HG02884 (cell line): ENCODE measurements around the gene STEAP2.
A peak's percentile ranks its signal among the peaks of the same experiment; 100 is the strongest.
"Not testable (repeated sequence)": the region's sequence is repeated elsewhere in the genome, so short reads cannot be mapped to it uniquely, and the experiment has no call there.

Source experiments
- ATAC-seq: cut with Tn5 transposase; IDR thresholded peaks from one replicate; pipeline ENCODE4 v1.9.1; 2021; ENCODE audit warnings: mild to moderate bottlenecking, moderate library complexity; ENCODE audit not compliant: unreplicated experiment

STEAP2 gene

DNA sequence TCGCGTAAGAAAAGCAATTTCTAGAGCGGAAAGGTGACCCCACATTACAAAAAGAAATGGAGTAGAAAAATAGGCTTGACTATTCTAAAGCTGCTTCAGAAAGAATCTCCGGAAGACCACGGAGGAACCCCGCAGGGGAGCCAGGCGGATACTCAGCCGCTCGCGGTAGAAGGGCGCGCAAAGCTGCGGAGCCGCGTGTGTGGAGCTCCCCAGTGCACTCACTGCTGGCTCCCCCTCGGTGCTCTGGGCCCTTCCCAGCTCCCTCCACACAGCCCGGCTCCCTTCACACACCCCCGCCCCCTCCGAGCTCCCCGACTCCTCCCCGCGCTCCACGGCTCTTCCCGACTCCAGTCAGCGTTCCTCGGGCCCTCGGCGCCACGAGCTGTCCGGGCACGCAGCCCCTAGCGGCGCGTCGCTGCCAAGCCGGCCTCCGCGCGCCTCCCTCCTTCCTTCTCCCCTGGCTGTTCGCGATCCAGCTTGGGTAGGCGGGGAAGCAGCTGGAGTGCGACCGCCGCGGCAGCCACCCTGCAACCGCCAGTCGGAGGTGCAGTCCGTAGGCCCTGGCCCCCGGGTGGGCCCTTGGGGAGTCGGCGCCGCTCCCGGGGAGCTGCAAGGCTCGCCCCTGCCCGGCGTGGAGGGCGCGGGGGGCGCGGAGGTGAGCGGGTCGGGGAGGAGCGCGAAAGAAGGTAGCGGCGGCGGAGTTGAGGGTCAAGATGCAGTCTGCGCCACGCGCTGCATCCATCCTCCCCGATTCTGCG lies at the start of gene STEAP2:
Gene STEAP2 (plus strand): TSS at position 350 of the 758 bp plus-strand sequence. CDS start 13,343 bp downstream, outside the sequence.
- peak; percentile 95 for ATAC-seq

DNA sequence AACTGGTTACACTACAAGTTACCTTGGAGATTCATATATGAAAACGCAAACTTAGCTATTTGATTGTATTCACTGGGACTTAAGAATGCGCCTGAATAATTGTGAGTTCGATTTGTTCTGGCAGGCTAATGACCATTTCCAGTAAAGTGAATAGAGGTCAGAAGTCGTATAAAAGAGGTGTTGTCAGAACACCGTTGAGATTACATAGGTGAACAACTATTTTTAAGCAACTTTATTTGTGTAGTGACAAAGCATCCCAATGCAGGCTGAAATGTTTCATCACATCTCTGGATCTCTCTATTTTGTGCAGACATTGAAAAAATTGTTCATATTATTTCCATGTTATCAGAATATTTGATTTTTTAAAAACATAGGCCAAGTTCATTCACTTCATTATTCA lies 48.0 kb upstream of the STEAP2 start:
- ATAC-seq, result no peak

DNA sequence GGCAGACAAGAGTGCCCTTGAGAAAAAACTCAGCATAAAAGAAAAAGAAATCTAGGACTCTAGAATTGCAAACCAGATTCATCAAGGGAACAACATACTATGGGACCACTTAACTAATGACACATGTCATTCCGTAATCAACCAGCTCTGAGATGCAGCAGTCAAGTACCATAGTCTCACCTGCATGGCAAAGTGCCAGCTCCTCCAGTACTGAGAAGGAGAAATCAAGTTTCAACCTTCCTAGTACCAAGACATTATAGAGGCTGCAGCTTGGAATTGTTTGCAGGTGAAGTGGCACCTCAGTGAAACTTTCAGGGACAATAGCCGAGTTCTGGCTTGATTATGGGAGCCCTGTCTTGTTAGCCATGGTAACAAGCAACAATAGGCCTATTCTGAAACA lies 45.8 kb upstream of the STEAP2 start:
- no peak for ATAC-seq

DNA sequence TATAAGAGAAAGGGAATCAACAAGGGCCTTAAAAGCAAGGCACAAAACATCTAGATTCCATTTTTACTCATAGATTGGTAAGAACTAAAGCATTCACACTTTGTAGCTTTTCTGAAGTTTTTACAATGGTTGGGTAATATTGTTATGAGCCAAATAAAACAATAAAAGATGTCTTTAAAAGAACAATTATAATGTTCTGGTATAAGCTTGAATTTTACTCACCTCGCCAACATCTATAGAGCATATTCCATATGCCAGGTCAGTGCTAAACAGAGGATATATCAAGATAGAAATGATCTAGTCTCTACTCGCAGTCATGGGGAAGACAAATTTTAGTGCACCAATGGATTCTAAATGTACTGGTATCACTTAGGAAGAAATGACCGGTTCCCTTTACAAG lies 45.4 kb upstream of the STEAP2 start:
- no peak for ATAC-seq

DNA sequence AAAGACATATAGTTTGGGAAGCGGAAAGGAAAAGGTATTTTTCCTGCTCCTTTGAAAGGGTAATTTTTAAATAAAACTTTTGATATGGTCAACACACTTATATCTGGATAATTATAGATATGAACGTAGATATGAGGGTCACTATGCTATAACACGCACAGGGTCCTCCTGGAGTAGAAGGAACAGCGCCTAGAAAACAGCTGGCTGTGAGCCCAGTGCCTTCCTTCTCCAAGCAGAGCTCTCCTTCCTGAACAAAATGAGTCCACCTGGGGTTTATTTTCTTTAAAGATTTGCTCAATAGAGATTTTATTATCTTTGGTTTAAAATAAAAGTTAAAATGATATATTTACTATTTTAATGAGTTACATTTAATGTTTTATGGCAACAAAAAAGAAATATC lies 44.2 kb upstream of the STEAP2 start:
- no peak for ATAC-seq

DNA sequence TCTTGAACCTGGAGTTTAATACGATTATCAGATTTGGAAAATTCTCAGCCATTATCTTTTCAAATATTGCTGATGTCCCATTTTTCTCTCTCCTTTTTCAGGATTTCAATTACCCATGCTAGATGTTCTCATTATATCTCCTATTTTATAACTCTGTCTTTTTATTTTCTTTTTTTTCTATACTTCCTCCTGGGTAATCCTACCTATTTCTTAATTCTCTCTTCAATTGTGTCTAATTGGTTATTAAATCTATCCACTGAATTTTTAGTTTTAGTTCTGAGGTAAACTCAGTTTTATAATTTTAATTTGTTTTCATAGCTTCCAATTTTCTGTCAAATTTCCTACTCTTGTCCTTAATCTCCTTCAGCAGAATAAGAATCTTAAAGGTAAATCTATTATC lies 41.6 kb upstream of the STEAP2 start:
- no peak for ATAC-seq

DNA sequence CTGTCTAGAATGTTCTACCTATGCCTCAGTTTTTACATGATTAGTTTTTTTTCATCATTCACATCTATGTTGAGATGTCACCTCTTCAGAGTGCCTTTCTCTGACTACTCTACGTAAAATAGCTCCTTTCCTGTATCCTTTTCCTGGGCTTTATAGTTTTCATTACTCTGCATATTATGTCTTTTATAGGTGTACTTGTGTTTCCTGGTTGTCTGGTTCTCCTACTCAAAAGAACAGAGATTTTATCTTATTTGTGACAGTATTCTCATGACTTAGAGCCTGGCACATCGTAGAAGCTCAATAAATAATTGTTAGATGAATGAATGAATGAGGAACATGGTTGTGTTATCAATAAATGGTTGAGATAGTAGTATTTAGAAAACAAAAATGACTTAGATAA lies 39.4 kb upstream of the STEAP2 start:
- no peak for ATAC-seq

DNA sequence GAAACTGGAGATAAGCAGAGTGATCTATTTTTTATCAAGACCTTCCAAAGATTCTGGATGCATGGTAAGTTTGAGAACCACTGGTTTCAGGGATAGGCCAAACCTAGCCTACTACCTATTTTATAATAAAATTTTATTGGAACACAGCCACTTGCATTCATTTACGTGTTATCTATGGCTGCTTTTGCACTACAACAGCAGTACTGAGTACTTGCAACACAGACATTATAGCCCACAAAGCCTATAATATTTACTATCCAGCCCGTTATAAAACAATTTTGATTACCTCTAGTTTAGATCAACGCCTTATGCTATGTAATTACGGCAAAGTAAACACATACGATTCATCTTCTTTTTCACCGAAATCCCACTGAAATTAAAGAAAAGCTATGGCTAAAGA lies 38.9 kb upstream of the STEAP2 start:
- no peak for ATAC-seq

DNA sequence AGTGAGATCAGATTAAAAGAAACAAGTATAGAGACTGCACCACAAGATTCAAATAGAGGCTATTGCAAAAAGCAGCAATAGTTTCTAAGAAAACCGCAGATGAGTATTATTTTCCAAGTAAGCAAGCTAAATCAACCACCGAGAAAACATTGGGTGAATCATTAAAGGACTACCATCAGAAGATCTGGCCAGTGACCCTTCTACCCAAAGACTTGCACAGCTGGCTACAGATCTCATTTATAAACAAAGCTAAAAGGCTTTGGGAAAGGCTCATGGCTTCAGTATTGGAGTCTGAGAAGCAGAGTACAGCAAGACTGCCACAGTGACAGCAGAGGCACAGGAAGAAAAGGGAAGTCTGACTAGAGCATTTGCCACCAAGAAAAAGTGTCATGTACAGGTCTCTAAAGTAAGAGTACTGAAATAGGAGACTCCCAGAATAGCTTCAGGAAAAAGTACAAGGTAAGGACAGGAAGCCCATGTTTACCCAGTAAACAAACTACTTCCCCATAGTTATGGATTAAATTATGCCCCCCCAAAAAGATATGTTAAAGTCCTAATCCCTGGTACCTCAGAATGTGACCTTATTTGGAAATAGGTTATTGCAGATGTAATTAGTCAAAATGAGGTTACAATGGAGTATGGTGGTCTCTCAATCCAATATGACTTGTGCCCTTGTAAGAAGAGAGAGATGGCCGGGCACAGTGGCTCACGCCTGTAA lies 38.3 kb upstream of the STEAP2 start:
- ATAC-seq, result peak; percentile 69

DNA sequence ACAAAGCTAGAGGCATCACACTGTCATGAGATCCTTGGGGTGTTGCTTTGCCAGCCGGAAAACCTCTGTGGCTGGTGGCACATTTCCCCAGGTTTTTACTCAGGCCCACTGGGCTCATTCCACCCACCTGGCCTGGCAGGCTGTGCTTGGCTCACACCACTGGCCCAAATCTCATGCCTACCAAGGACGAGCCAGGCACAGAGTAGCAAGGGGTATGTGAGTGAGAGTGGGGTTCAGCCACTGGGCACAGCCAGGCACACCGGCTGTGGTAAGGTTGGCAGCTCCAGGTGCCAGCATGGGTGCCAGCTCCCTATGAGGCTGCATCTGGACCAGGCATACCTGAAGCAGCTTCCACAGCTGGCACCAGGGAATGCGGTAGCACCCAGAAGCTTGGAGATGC lies 35.9 kb upstream of the STEAP2 start:
- ATAC-seq, result no peak

DNA sequence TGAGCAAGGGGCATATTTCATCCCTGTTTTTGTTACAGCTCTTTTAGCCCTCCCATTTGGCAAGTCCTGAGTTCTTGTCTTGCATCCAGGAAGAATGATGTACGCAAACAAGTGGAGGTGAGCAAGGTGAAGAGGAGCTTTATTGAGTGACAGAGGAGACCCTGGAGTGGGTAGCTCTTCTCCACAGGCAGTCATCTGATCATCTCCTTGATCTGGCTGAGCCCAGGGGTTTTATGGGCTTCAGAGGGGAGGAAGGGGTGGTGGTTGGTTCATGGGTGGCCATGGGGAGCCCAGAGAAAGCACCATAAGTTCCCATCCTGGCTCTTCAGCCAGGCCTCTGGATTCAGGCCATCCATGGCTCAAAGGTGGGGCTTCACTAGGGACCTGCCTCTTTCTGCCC lies 35.3 kb upstream of the STEAP2 start:
- no peak for ATAC-seq

DNA sequence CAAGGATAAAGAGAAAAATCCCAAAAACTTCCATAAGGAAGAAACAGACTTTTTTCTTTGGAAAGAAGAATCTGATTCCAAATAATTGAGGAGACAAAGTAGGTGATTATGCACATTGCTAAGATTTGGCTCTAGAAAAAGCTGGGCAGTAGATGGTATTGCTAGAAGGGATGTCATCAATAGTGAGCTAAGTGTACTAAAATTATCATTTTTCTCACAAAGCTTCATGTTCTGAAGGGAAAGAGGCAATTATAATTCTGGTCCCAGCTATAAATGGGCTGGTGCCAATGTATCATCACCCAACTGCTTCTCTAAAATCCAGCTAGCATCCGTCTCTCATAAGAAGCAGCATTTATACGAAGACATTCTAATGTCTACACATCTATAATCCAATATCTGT lies 33.4 kb upstream of the STEAP2 start:
- ATAC-seq, result no peak

DNA sequence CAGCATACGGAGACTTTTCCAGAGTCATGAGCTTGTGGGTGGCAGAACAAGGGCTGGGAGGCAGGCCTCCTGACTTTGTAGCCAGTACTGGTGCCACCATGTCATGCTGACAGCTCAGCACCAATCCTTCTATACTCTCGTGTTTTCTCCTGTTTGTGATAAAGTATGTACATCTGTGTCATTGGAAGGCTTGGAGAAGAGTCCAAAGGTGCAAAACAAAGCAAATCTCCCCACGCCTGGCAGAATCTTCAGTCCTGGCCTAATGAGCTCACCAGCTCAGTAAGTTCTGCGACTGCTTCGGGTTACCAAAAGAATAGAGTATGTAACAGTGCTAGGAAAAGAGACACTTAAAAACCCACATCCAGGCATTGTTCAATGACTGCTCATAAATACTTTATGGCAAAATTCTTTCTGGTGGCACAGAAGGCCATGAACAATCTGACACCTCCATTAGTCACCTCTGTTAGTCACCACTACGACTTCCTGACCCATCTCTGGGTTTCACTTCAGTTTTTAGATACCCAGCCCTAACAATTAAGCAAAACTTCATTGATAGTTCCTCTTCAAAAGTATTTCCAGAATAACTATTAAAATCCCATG lies 32.8 kb upstream of the STEAP2 start:
- ATAC-seq, result peak; percentile 91

DNA sequence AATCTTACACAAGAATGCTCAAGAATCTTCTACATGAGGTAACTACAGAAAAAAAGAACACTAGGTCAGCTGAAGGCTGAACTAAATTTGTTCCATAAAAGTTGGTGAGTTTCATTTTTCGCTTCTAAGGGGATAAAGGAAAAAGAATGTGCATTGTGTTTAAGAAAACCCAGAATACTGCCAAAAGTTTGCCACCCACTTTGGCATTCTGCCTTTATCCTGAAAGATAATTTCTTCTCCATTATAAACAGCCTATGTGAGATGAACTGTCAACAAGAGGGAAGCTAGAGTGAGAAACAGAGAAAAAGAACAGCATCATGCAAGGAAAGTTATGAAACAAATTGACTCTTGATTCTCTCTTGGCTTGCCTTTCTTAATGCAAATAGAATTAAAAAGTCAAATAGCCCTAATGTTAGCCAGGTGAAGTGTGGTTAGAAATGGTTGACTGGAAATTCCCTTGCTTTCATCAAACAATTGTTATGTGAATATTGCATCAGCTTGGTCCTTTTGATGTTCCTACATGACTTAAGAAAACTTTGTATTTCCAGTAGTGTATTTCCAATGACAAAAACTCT lies 31.4 kb upstream of the STEAP2 start:
- ATAC-seq, result no peak

DNA sequence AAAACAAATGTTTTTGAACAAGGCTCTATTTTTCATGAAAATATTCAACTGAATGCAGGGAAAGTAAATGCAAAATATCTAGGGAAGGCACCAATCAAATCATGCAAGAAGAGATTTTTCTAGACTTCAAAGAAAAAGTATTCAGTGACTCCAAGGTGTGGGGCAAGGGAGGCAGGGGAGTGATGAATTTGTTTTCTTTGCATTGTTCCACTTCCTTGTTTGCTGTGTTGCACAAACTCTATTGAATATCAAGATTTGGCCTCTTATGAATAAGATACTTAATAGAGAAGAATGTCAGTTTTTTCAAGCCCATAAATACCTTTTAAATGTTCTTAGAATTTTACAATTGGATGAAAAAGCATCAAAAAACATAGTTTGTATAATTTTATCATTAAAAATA lies 30.9 kb upstream of the STEAP2 start:
- no peak for ATAC-seq

DNA sequence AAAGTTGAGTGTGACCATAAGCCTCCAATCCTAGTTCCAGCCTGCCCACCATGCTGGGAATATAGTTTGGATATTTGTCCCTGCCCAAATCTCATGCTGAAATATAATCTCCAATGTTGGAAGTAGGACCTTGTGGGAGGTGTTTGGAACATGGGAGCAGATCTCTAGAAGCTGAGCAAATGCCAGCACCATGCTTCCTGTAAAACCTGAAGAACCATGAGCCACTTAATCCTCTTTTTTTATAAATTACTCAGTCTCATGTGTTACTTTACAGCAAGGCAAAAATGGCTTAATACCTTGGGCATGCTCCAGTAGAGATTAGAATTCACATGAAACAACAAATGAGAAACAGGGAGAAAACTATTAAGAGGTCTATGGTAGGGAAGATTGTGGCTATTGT lies 30.1 kb upstream of the STEAP2 start:
- ATAC-seq, result no peak

DNA sequence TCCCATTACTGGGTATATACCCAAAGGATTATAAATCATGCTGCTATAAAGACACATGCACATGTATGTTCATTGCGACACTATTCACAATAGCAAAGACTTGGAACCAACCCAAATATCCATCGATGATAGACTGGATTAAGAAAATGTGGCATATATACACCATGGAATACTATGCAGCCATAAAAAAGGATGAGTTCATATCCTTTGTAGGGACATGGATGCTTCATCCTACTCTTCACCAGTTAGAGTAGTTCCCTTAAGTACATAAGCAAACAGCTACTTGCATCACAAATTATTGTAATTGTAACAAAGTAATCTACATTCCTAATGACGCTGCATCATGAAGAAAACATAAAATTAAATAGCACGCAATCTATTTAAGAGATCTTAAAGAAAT lies 25.2 kb upstream of the STEAP2 start:
- ATAC-seq, result not testable (repeated sequence)

DNA sequence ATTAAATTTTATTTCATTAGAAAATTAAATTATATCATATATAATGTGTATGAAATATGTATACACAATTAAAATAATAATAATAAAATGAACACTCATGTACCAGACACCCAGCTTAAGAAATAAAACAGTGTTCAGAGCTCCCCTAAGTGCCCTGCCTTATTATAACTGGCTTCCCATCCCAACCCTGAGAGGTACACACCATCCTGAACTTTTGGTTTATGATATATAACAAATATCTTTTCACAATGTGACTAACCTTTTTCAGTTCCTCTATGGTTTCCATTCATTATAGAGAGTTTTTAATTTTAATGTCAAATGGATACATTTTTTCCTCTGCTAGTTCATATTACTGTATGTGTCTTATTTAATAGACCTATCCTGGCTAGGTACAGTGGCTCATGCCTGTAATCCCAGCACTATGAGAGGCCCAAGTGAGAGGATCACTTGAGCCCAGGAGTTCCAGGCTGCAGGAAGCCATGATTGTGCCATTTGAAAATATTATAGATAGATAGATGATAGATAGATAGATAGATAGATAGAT lies 24.0 kb upstream of the STEAP2 start:
- no peak for ATAC-seq

DNA sequence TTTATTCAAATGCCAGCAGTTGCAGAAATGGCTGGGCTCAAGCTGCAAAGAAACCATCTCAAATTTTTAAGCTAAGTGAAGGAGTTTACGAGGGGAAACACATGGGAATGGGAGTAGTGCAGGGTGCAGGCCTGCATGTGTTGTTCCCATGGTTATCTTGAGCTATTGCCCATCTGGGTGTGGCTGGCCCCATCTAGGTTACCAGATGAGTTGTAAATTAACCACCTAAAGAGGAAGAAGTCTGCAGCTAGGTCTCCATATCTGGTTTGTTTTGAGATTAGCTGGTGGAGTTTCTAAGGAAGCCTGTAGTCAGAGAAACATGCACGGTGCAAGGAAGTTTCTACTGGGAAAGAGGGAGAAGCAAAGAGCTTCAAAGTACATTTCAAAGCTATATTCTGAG lies 23.3 kb upstream of the STEAP2 start:
- ATAC-seq, result peak; percentile 91

DNA sequence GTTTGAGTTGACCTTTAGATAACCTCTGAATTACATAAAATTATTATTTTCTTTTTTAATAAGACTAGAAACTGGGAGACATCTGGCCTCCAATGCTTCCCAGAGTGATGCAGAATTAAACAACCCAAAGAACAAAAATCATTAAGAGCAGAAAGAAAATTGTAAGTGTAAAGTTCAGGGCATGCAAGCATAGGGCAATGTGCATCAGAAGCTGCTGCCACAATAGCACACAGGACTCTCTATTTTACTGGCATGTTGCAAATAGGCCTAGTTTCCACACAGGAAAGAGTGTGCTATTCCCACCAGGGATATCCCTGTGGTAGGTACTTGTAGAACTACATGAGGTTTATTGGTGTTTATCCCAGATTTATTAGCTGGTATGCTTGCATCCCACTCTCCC lies 20.5 kb upstream of the STEAP2 start:
- no peak for ATAC-seq

DNA sequence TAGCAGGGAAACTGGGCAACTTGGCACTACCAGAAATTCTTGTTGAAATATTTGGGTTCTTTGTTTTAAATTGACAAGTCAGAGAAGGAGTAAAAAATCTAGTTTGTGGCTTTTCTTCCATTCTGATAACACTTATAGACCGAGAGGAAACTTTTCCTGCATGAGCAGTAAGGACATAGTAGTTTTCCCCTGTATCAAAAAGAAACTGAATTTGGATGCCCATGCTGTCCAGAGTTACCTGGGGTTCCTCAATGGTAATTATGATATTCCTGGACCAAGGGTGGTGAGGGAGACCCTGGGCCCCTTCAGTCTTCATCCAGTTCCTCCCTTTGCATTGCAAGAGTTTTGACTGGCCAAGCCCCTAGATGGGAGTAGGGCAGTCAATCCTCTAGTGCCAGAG lies 19.9 kb upstream of the STEAP2 start:
- no peak for ATAC-seq
